T1000 (cell line): ENCODE results near the gene GJB2.

Source experiments
- DNase-seq: peaks from one replicate; lab custom pipeline; 2025; ENCODE audit warnings: mixed read lengths; lab: John Stamatoyannopoulos, UW

GJB2 gene

DNA sequence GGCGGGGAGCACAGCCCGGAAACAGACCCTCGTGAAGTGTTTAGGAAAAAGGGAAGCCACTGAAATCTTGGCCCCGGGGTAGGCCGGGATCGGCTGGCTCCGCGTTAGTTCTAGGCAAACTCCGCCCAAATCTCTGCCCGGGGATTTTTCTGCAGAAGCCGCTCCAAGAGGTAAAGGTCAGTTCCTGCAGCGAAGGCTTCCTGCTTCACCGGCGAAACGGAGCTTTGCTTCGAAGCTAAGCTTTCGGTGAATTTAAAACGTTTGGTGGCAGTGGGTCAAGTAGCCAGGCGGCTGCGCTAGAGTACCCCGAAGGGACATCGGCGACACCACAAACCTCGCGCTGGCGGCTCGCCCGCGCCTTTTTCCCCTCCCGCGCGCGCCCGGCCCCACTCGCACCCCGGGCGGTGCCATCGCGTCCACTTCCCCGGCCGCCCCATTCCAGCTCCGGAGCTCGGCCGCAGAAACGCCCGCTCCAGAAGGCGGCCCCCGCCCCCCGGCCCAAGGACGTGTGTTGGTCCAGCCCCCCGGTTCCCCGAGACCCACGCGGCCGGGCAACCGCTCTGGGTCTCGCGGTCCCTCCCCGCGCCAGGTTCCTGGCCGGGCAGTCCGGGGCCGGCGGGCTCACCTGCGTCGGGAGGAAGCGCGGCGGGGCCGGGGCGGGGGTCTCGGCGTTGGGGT, 441 bp downstream of the GJB2 start:
- no peak for DNase-seq

DNA sequence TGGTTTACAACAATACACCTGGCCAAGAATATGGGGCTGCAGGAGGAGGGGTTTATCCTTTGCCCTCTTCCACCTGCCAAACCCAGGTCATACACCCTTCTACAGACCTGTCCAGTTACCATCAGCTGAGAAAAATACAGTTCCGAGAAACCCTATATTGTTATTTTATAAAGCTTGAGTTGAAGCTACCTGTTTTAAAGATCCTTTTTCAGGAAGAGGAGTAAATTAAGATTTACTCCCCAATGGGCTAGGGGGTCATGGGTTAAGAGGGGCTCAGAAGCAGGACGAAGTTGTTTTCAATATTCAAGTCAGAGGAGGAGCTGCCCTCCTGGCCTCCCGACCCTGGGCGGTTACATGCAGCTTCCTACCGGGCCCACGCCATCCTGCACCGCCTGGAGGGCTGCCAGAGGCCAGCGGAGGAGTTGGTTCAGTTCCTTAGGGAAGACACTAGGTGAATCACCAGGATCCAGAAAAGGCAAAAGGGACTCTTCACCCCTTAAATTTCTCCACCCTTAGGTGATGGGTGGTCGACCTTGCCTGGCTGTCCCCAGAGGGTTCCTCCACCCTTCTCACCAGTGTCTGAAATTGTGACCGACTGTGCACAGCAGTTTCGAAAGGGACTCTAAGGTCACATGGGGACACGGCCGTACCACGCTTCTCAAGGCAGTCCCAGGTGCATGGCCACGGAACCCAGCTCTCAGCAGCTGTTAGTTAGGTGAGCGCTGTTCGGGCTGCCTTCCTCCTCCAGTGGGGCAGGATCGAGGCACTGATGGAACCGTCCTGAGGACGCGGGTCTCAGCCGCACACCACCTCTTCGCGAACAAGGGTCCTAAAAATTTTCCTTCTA, 1.2 kb downstream of the GJB2 start:
- DNase-seq, result no peak

DNA sequence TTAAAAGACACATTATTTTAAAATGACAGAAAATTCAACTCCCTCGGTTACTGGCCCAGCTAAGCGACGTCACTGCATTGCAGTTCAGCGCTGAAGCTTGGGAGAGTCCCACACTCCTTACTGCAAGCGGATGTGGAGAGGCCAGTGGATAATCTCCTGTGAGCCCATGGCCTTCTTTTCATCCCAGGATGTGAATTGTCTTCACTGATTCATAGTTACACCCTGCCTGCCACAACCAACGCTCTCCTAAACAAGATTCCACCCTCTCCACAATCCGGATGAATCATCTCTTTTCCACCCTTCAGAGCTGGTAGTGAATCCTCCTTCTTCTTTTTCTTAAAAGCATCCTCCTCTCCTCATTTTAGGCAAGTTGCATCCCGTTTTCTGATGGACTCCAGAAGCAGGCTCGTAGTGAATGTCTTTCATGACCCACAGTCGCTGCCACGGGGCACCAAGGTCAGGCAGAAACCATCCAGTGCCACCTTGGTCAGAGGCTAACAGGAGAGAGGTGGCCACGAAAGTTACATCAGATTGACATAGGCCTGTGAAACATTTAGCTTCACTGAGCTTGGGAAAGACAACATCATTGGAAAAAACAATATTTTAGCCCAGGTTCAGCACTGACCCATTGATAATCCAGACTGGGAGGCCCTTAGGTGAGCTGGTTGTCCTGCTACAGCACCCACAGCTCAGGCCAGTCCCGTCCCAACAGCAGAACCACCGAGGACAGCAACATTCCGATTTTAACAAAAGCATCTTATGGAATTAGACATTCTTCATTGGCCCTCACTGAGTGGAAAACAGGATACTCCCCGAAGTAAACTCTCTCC, 2.0 kb downstream of the GJB2 start:
- DNase-seq, result no peak

DNA sequence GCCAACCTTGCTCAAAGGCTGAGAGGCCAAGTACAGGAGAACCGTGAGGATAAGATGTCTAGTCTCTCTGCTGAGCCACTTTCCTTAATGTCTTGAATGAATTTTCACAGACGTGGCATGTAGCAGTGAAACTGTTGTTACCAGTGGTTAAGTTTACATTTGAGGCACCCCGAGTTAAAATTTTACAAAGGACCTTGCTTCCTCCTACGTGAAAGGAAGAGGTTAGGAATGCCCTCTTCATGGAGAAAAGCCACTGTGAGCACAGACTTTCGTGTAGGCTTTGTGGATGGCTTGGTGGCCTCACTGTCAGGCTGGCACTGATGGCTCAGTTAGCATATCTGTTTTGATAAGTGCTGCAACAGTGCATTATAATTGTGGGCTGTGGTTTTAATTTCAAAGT, 2.7 kb downstream of the GJB2 start:
- DNase-seq, result no peak

DNA sequence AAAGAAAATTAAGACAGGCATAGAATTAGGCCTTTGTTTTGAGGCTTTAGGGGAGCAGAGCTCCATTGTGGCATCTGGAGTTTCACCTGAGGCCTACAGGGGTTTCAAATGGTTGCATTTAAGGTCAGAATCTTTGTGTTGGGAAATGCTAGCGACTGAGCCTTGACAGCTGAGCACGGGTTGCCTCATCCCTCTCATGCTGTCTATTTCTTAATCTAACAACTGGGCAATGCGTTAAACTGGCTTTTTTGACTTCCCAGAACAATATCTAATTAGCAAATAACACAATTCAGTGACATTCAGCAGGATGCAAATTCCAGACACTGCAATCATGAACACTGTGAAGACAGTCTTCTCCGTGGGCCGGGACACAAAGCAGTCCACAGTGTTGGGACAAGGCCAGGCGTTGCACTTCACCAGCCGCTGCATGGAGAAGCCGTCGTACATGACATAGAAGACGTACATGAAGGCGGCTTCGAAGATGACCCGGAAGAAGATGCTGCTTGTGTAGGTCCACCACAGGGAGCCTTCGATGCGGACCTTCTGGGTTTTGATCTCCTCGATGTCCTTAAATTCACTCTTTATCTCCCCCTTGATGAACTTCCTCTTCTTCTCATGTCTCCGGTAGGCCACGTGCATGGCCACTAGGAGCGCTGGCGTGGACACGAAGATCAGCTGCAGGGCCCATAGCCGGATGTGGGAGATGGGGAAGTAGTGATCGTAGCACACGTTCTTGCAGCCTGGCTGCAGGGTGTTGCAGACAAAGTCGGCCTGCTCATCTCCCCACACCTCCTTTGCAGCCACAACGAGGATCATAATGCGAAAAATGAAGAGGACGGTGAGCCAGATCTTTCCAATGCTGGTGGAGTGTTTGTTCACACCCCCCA, 3.8 kb downstream of the GJB2 start:
- DNase-seq, result no peak

DNA sequence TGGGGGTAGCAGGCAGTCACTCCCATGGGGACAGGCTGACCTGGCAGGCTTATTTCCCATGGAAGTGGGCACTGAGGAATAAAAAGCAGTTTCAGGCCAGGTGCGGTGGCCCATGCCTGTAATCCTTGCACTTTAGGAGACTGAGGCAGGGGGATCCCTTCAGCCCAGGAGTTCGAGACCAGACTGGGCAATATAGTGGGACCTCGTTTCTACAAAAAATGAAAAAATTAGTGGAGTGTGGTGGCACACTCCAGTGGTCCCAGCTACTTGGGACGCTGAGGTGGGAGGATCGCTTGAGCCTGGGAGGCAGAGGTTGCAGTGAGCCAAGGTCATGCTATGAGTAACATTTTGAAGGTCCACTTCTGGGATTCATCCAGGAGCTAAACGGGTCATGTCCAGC, 6.0 kb downstream of the GJB2 start:
- no peak for DNase-seq

GRCh38 chr13:20185366-20186056, 7.2 kb downstream of the GJB2 start:
- no peak for DNase-seq

DNA sequence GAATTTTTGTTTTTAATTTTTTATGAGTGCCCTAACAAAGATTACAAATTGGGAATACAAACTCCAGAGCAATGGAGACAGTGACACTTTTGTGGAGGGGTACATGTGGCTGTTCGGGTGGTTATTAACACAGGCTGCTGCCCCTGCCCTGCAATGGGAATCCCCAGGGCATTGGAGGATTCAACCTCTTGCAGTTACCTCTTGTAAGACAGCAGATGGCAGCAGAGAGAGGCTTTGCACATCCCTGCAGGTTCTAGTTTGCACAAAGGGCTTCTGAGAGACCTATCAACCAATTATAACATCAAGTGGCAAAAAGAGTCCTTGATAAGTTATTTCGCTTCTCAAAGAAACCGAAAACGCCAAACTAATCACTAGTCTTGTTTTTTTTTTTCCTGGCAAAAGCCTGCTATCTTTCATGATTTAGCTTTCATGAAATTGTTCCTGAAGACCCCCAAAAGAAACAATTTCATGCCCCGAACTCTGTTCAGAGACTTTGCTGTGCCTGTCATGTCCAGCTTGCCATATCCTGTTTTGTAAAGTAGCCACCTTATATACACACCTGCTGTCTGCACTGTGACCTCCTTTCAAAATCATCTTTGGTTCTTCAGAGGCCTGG, 10.4 kb downstream of the GJB2 start:
- DNase-seq, result no peak

DNA sequence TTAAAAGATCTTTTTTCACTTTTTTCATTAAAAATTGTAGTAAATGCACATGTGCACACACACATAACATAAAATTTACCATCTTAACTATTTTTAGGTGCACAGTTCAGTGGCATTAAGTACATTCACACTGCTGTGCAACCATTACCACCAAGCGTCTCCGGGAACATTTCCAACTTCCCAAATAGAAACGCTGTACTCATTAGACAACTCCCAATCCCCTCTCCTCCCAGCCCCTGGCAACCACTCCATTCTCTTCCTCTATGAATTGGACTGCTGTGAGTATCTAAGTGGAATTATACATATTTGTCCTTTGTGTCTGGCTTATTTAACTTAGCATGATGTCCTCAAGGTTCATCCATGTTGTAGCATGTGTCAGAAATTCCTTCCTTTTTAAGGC, 11.6 kb downstream of the GJB2 start:
- no peak for DNase-seq

DNA sequence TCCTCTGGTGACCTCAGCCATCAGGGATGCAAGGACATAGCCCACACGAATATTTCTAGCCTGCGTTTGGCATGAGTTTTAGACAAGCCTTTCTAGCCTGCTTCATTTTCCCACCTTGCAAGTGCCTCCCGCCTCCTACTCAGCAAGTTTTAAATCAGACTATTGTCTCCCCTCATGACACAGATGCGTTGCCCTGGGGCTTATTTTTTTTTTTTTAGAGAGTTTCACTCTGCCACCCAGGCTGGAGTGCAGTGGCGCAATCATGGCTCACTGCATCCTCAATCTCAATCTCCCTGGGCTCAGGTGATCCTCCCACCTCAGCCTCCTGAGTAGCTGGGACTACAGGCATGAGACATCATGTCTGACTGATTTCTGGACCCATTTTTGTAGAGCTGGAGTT, 14.6 kb downstream of the GJB2 start:
- no peak for DNase-seq

DNA sequence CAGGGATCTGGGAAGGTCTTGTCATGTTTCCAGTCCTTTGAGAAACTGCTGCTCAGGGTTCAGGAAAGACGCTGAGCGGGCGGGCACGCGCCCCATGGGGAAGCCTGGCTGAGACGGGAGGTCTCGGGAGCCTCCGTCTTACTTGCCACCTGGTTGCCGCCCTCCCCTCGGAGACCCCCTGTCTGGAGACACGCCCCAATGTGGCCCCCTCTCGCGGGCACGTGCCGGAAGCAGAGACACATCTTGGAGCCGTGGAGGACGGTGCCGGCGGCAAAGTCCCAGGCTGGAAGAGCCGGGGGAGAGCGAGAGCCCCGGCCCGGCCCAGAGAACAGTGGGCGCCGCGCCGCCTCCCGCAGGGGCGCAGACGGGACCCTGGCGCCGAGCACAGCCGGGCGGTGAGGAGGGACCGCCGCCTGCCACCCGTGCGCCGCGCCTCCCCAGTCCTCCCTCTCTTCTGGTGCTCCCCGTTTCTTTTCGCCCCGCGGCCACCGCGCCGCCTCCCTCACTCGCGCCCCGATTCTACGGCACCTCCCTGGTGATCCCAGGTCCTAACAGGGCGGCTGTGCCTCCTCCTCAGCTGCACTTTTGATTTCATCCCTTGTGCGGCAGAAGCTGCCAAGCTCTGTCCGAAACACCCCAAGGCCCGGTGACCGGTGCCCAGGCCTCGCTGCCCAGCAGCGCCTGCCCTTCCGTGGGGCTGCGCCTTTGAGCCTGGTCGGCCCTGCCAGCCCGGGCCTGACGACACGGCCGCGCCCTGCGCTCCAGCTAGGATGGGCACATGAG, 15.5 kb downstream of the GJB2 start:
- DNase-seq, result no peak

- DNase-seq, result no peak
Measured at GRCh38 chr13:20175907-20176652, 16.7 kb downstream of the GJB2 start.

GRCh38 chr13:20175406-20175794, 17.3 kb downstream of the GJB2 start:
- no peak for DNase-seq

DNA sequence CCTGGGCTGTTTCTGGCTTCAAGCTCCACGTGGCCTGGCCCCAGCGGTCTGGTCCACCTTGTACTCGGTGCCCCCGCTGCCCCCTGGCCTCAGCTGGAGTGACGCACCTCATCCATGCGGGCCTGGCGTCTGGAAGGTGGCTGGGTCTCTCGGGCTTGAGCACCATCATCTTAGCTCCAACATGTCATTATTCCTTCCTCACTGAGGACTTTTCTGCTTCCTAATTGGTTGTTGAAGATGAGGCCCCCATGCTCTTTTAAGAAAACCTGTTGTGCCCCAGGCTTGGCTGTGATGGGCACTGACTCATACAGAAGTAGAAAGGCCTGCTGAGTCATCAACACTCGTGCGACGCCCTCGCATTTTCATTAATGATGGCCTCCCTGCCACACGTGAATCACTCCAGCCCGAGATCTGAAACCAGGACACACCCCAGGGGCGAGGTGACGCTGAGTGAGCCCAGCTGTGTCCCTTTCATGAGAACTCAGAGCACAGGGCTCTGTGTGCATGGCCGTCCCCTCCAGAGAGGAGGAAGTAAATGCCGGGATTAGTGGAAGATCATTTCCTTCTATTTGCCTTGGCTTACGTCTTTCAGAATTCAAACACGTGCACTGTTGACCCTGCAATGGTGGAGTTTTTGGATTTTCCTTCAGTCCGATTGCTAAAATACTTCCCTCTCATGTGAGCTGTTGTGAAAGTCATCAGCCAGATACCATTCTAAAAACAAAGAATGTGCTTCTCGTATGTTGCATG, 17.9 kb downstream of the GJB2 start:
- DNase-seq, result peak; percentile 83

DNA sequence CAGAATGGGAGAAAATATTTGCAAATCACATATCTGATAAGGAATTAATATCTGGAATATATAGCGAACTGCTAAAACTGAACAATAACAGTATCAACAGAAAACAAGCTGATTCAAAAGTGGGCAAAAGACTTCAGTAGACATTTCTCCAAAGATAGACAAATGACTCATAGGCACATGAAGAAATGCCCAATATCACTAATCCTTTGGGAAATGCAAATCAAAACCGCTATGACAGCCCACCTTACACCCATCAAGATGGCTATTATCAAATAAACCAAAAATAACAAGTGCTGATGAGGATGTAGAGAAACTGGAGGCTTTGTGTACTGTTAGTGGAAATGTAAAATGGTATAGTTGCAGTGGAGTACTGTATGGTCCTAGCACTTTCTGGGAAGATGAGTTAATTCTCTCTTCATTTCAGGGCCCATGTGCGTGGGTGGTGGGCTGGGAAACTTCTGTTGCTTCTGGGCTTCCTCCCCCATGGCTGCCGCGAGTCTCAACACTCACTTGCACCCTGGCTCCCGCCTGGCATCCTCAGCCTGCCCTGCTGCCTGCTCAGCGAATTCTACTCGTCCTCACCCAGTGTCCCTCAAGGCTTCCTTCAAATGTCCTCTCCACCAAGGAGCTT, 19.5 kb downstream of the GJB2 start:
- no peak for DNase-seq

- no peak for DNase-seq
Measured at GRCh38 chr13:20171364-20171763, 21.4 kb downstream of the GJB2 start.

DNA sequence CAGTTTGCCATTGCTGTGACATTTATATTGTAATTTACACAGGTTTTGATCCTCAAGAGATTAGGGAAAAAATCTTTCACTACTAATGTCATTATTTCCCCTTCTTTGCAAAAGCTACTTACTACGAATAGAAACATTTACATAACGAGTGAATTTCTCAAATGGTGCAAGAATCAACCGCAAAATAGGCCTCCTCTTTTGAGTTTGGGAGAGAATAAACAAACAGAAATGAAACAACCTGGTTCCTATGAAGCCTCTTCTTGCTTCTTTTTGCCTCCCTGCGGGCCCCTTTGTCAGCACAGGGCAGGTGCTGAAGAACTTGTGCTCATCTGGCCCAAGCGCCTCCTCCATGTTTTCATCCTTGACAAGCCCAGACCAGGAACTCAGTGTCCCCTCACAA, 21.8 kb downstream of the GJB2 start:
- no peak for DNase-seq

GRCh38 chr13:20168396-20168795, 24.3 kb downstream of the GJB2 start:
- no peak for DNase-seq
